ENCODE data around the gene C4orf54.

C4orf54 gene

GRCh38 chr4:99617374-99617773 is 40.3 kb downstream of the C4orf54 start:
- no peak for DNase-seq (ENCODE audit: low read depth)

DNA sequence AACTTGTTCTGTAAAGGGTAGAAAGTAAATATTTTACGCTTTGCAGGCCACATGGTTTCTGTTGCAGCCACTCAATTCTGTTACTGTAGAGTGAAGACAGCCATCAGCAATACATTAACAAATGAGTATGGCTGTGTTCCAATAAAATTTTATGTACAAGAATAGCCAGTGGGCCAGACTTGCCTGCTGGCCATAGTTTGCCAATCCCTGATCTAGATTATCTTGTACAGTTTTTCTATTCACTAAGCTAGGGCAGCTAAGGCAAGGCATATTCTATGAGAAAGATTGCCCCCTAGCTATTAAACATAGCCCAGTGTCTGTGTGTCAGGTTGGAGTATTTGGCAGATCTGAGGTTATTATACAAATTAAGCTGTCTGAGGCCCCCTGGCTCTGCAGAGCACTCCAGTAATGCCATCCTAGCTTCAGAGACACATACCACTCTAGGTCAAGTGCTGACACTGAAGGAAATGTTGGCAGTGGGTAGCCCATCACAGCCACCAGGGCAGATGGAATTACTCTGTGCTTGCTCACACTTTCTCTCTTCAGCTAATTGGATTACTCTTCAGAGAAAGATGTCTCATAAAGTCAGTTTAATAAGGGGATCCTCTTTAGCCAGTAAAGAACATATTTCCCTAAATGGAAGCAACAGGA is 42.3 kb downstream of the C4orf54 start:
- no peak for DNase-seq (ENCODE audit: low read depth)

- no peak for DNase-seq (ENCODE audit: low read depth)
Observed at GRCh38 chr4:99614491-99614890, 43.1 kb downstream of the C4orf54 start.

GRCh38 chr4:99612704-99613103 is 44.9 kb downstream of the C4orf54 start:
- DNase-seq (ENCODE audit: low read depth): no peak

DNA sequence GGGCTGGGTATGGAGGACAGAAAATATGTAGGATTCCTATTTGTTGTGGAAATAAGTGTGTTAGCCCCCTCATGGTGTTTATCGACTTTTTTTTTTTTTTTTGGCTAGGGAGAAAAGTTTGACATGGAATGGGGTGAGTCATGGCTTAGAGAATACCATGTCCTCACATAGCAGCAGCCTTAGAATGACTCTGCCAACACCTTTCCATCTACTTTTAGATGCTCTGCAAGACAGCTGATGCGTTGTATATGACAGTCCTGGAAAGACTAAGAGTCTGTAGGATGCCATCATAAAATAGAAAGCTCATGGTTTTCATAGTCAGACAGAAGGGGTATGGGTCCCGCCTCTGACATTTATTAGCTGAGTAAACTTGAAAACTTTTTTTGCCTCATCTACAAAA is 45.3 kb downstream of the C4orf54 start:
- DNase-seq (ENCODE audit: low read depth): no peak

DNA sequence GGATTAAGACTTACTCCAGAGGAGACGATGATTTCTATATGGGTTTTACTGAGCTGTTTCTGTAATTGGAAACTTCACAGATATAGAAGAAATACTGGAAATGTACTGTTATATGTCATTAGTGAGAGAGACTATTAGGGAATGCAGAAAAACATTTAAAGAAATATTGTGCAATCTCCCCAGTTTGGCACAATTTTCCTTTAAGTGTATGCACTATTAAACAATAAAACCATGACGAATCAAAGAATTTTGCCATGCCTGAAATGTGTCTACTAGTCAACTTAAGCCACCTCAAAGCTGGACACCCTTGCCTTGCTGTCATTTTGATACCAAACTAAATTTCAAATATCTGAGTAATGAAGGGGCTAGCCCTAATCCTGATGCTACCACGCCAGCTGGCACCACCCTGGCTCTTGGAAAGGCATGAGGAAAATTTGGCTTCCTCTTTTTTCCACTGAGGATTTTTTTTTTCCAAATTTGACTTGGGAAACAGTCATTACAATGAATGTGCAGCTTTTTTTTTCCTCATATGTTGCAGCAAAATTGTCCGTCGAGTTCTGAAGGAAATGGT is 46.9 kb downstream of the C4orf54 start:
- DNase-seq (ENCODE audit: low read depth): no peak

DNA sequence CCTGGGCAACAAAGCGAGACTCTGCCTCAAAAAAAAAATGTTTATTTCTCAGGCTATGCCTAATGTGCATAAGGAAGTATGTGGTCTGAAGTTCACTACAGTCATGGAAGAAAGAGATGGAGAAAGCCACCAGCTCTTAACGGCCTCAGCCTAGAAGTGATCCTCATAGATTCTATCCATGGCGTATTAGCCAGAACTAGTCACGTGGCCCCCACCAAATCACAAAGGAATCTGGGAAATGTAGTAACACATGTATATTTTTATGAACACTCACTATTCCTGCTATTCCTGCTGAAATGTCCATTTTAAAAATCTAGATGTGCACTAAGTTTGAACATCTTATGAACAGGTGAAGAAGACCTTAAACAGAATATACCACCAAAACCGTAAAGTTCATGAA is 49.2 kb downstream of the C4orf54 start:
- no peak for DNase-seq (ENCODE audit: low read depth)
